H9 (cell line): ENCODE measurements around the gene SFXN1. TPM values are rescaled to one million over a fixed set of nuclear protein-coding genes. Genes with fewer than 3 reads are reported as not detected.

Experiments used
- DNase-seq: peaks from one replicate; pipeline ENCODE4 v3.0.0-alpha.2; 2017
- H2AFZ ChIP-seq: one replicate; pipeline ENCODE4 v1.6.1; 2013; ENCODE audit warnings: mild to moderate bottlenecking, low read length, control low read depth, moderate library complexity
- H2AK5ac ChIP-seq: 2 replicates; pipeline ENCODE4 v1.6.1; 2013; ENCODE audit warnings: low read length, control low read depth, mixed read lengths; ENCODE audit not compliant: insufficient read length
- H2BK120ac ChIP-seq: one replicate; pipeline ENCODE4 v1.6.1; 2013; ENCODE audit warnings: low read depth, mild to moderate bottlenecking, low read length, control low read depth, inconsistent platforms; ENCODE audit not compliant: poor library complexity, severe bottlenecking
- H2BK12ac ChIP-seq: 2 replicates; pipeline ENCODE4 v1.6.1; 2013; ENCODE audit warnings: low read length, control low read depth, mixed read lengths, low read depth; ENCODE audit not compliant: insufficient read length
- H2BK15ac ChIP-seq: 2 replicates; pipeline ENCODE4 v1.6.1; 2013; ENCODE audit warnings: low read depth, low read length, control low read depth
- H2BK20ac ChIP-seq: one replicate; pipeline ENCODE4 v1.6.1; 2013; ENCODE audit warnings: low read depth, mild to moderate bottlenecking, low read length, control low read depth, inconsistent platforms; ENCODE audit not compliant: poor library complexity, severe bottlenecking
- H2BK5ac ChIP-seq: 2 replicates; pipeline ENCODE4 v1.6.1; 2013; ENCODE audit warnings: low read length, control low read depth, mixed read lengths; ENCODE audit not compliant: insufficient read length
- H3K14ac ChIP-seq: 2 replicates; pipeline ENCODE4 v1.6.1; 2013; ENCODE audit warnings: low read length, control low read depth; ENCODE audit not compliant: insufficient read depth
- H3K18ac ChIP-seq: 2 replicates; pipeline ENCODE4 v1.6.1; 2013; ENCODE audit warnings: low read depth, mild to moderate bottlenecking, mixed read lengths, low read length, control low read depth; ENCODE audit not compliant: insufficient read length
- H3K23ac ChIP-seq: 2 replicates; pipeline ENCODE4 v1.6.1; 2013; ENCODE audit warnings: low read length, control low read depth, mixed read lengths, low read depth; ENCODE audit not compliant: insufficient read length
- H3K23me2 ChIP-seq: 2 replicates; pipeline ENCODE4 v1.6.1; 2013; ENCODE audit warnings: low read depth, mild to moderate bottlenecking, mixed read lengths, low read length, control low read depth; ENCODE audit not compliant: insufficient read length, poor library complexity, severe bottlenecking
- H3K27ac ChIP-seq: 2 replicates; pipeline ENCODE4 v1.5.1; 2013; ENCODE audit warnings: low read length, control low read depth, mixed read lengths, low read depth; ENCODE audit not compliant: insufficient read length
- H3K27me3 ChIP-seq: 2 replicates; pipeline ENCODE4 v1.6.1; 2013; ENCODE audit warnings: low read length, control low read depth, inconsistent platforms; ENCODE audit not compliant: insufficient read depth
- H3K4ac ChIP-seq: 2 replicates; pipeline ENCODE4 v1.6.1; 2013; ENCODE audit warnings: low read depth, mild to moderate bottlenecking, control low read depth, inconsistent platforms, low read length, moderate library complexity
- H3K4me1 ChIP-seq: 2 replicates; pipeline ENCODE4 v1.6.1; 2013; ENCODE audit warnings: low read length, control low read depth, inconsistent platforms; ENCODE audit not compliant: insufficient read depth
- H3K4me2 ChIP-seq: 2 replicates; pipeline ENCODE4 v1.6.1; 2013; ENCODE audit warnings: low read length, control low read depth, mixed read lengths; ENCODE audit not compliant: insufficient read length, insufficient read depth
- H3K56ac ChIP-seq: 2 replicates; pipeline ENCODE4 v1.6.1; 2013; ENCODE audit warnings: low read depth, mild to moderate bottlenecking, mixed read lengths, low read length, control low read depth; ENCODE audit not compliant: insufficient read length
- H3K79me1 ChIP-seq: 2 replicates; pipeline ENCODE4 v1.6.1; 2013; ENCODE audit warnings: low read depth, mild to moderate bottlenecking, moderate library complexity, low read length, control low read depth, inconsistent platforms; ENCODE audit not compliant: insufficient read depth, poor library complexity, severe bottlenecking
- H3K79me2 ChIP-seq: 2 replicates; pipeline ENCODE4 v1.6.1; 2013; ENCODE audit warnings: low read length, control low read depth, inconsistent platforms; ENCODE audit not compliant: insufficient read depth
- H3K9ac ChIP-seq: 2 replicates; pipeline ENCODE4 v1.6.1; 2013; ENCODE audit warnings: low read length, control low read depth, mixed read lengths; ENCODE audit not compliant: insufficient read length; ENCODE audit errors: extremely low read depth
- H3K9me3 ChIP-seq: one replicate; pipeline ENCODE4 v1.6.1; 2013; ENCODE audit warnings: low read depth, low read length, inconsistent platforms; ENCODE audit not compliant: control insufficient read depth
- H3T11ph ChIP-seq: one replicate; pipeline ENCODE4 v1.6.1; 2013; ENCODE audit warnings: mild to moderate bottlenecking, low read length, control low read depth, inconsistent platforms
- H4K20me1 ChIP-seq: one replicate; pipeline ENCODE4 v1.6.1; 2013; ENCODE audit not compliant: control insufficient read depth, insufficient read length, insufficient read depth
- H4K5ac ChIP-seq: 2 replicates; pipeline ENCODE4 v1.6.1; 2013; ENCODE audit warnings: low read depth, mild to moderate bottlenecking, mixed read lengths, low read length, control low read depth; ENCODE audit not compliant: insufficient read length
- H4K8ac ChIP-seq: replicated peaks from 2 replicates; pipeline ENCODE4 v1.6.1; 2013; ENCODE audit warnings: low read length, control low read depth, mixed read lengths, low read depth; ENCODE audit not compliant: insufficient read length
- H4K91ac ChIP-seq: 2 replicates; pipeline ENCODE4 v1.6.1; 2013; ENCODE audit warnings: low read depth, mild to moderate bottlenecking, moderate library complexity, mixed read lengths, low read length, control low read depth; ENCODE audit not compliant: insufficient read length
- H3K27ac Mint-ChIP-seq, 3 experiments: 2 replicates in 2 of 3; 3 replicates in 1 of 3; pipeline ENCODE4 v1.8.0; 2020 to 2021; ENCODE audit warnings: mixed read lengths in 3 of 3, mild to moderate bottlenecking in 1 of 3, moderate library complexity in 1 of 3
- H3K27me3 Mint-ChIP-seq: 2 replicates; pipeline ENCODE4 v1.8.0; 2021; ENCODE audit warnings: low read depth, mild to moderate bottlenecking, moderate library complexity, mixed read lengths
- H3K36me3 Mint-ChIP-seq, 3 experiments: 2 replicates in 2 of 3; 3 replicates in 1 of 3; pipeline ENCODE4 v1.8.0; 2020 to 2021; ENCODE audit warnings: low read depth in 3 of 3, mixed read lengths in 3 of 3; ENCODE audit not compliant: insufficient read depth in 1 of 3
- H3K4me1 Mint-ChIP-seq, 2 experiments: 2 replicates each; pipeline ENCODE4 v1.8.0; 2020; ENCODE audit warnings: mixed read lengths in 2 of 2
- H3K4me3 Mint-ChIP-seq, 2 experiments: 2 replicates in 1 of 2; 3 replicates in 1 of 2; pipeline ENCODE4 v1.8.0; 2020 to 2021; ENCODE audit warnings: mild to moderate bottlenecking in 2 of 2, mixed read lengths in 2 of 2, moderate library complexity in 1 of 2
- H3K9me3 Mint-ChIP-seq, 2 experiments: 2 replicates in 1 of 2; 3 replicates in 1 of 2; pipeline ENCODE4 v1.8.0; 2020; ENCODE audit warnings: mild to moderate bottlenecking in 2 of 2, mixed read lengths in 2 of 2, moderate library complexity in 1 of 2
- WGBS: extraction: QIAGEN DNeasy Blood & Tissue Kit; methylation state at CpG from one replicate; pipeline ENCODE4 v1.1.7; 2013; ENCODE audit warnings: missing lambda C conversion rate, low lambda C conversion rate, mixed read lengths; ENCODE audit not compliant: insufficient read length; ENCODE audit errors: extremely low coverage; 5-methylcytosine and 5-hydroxymethylcytosine counted together
- total RNA-seq: library from RNA; stranded (reverse); gene quantifications from 2 replicates; pipeline ENCODE4 v1.2.1, GENCODE V29; 2021
- TF ChIP-seq, protein P1 (sequence below): fragments of 200-600 bp; sonication (generic); conservative IDR thresholded peaks from 3 replicates; pipeline ENCODE4 v1.8.0; 2021; ENCODE audit warnings: antibody characterized with exemption, mild to moderate bottlenecking

Gene SFXN1
- total RNA-seq, 1 experiment from 2014 or later, result 99.2 TPM

DNA sequence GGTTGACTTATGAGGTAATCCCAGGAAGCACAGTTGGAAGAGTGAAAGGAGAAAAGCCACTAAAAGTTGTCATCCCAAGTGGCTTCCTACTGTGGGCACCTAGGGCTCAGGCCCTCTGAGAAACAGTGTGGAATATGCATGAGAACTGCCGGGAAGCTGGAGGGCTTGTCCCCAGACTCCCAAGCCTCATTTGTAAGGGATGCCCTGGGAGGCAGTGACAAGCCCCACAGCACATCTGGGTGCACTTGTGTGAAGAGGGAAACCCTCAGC is 64.5 kb downstream of the SFXN1 start:
- Histone ChIP-seq H2AFZ (no peak overlapping the region), H4K91ac (no peak overlapping the region), H3K79me1 (no peaks in the 10 kb centered on the region), H4K5ac (no peak overlapping the region), H2BK120ac (no peak overlapping the region), H3K4me2 (no peak overlapping the region), H2BK12ac (no peak overlapping the region), H3K79me2 (no peaks in the 10 kb centered on the region), H3K27me3 (peaks cover 2% of the 10 kb centered on the region; the same call in 1 of the 2 replicates), H3K23me2 (no peaks in the 10 kb centered on the region), H2BK5ac (no peak overlapping the region), H4K20me1 (no peaks in the 10 kb centered on the region), H3T11ph (no peak overlapping the region), H3K23ac (no peak overlapping the region), H2BK20ac (no peak overlapping the region), H3K27ac (no peak overlapping the region), H3K18ac (no peak overlapping the region), H2AK5ac (no peak overlapping the region), H3K56ac (no peak overlapping the region), H3K9me3 (no peaks in the 10 kb centered on the region), H2BK15ac (no peak overlapping the region), H3K4ac (no peak overlapping the region), H4K8ac (no peak overlapping the region), H3K9ac (no peak overlapping the region), H3K14ac (no peak overlapping the region), H3K4me1 (peaks cover 9% of the 10 kb centered on the region; the same call in 1 of the 2 replicates)
- DNase-seq, result no peak
- TF ChIP-seq, protein P1, sequence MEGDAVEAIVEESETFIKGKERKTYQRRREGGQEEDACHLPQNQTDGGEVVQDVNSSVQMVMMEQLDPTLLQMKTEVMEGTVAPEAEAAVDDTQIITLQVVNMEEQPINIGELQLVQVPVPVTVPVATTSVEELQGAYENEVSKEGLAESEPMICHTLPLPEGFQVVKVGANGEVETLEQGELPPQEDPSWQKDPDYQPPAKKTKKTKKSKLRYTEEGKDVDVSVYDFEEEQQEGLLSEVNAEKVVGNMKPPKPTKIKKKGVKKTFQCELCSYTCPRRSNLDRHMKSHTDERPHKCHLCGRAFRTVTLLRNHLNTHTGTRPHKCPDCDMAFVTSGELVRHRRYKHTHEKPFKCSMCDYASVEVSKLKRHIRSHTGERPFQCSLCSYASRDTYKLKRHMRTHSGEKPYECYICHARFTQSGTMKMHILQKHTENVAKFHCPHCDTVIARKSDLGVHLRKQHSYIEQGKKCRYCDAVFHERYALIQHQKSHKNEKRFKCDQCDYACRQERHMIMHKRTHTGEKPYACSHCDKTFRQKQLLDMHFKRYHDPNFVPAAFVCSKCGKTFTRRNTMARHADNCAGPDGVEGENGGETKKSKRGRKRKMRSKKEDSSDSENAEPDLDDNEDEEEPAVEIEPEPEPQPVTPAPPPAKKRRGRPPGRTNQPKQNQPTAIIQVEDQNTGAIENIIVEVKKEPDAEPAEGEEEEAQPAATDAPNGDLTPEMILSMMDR, result no peak
- Mint-ChIP-seq H3K4me3 (no peak overlapping the region), H3K27me3 (peaks cover 7% of the 10 kb centered on the region; the same call in 1 of the 2 replicates), H3K36me3 (no peaks in the 10 kb centered on the region; a peak in 1 of 7 replicates), H3K4me1 (peaks cover 40 to 49% of the 10 kb centered on the region in 2 experiments), H3K9me3 (no peaks in the 10 kb centered on the region; a peak in 1 of 5 replicates), H3K27ac (no peak overlapping the region)
- whole genome bisulfite sequencing, result no CpG with 5 or more reads among the region's 1 CpG
